CD4-positive, alpha-beta memory T cell (primary cell): Measurements from ENCODE around the gene VTI1A. TPM values are rescaled to one million over a fixed set of nuclear protein-coding genes. Genes with fewer than 3 reads are reported as not detected.
A peak's percentile ranks its signal among the peaks of the same experiment; 100 is the strongest.

Source experiments
- CTCF ChIA-PET: fragments of 350-600 bp; sonication (Branson Sonifier 250); formaldehyde crosslinking; loops from one replicate; lab custom pipeline; 2021; ENCODE audit warnings: inconsistent platforms; ENCODE audit not compliant: partially characterized antibody; lab: Charles Lee
- POLR2A ChIA-PET: fragments of 350-600 bp; sonication (Branson Sonifier 250); formaldehyde crosslinking; loops from one replicate; lab custom pipeline; 2021; ENCODE audit not compliant: partially characterized antibody; lab: Charles Lee
- DNase-seq, 5 donors: peaks; one replicate each; pipeline versions ENCODE4 v3.0.0 to v3.0.0-alpha.2; 2020 to 2022; ENCODE audit warnings: mixed read lengths in 1 of 5
- H3K27ac ChIP-seq: one replicate; pipeline ENCODE4 v1.7.0; 2013; ENCODE audit warnings: low read depth, low read length
- H3K27me3 ChIP-seq: 2 replicates; pipeline ENCODE4 v1.7.0; 2013; ENCODE audit warnings: mild to moderate bottlenecking, low read length, moderate library complexity; ENCODE audit not compliant: insufficient read depth
- H3K36me3 ChIP-seq: 2 replicates; pipeline ENCODE4 v1.7.0; 2013; ENCODE audit warnings: mild to moderate bottlenecking, low read length, moderate library complexity; ENCODE audit not compliant: insufficient read depth
- H3K4me1 ChIP-seq: 2 replicates; pipeline ENCODE4 v1.7.0; 2013; ENCODE audit warnings: mild to moderate bottlenecking, low read length, moderate library complexity; ENCODE audit not compliant: insufficient read depth
- H3K4me3 ChIP-seq, 2 donors: one replicate each; pipeline ENCODE4 v1.7.0; 2013; ENCODE audit warnings: low read length in 2 of 2, mild to moderate bottlenecking in 1 of 2
- H3K9me3 ChIP-seq, 2 donors: one replicate each; pipeline ENCODE4 v1.7.0; 2013; ENCODE audit warnings: low read length in 2 of 2, control low read depth in 1 of 2; ENCODE audit not compliant: control insufficient read depth in 1 of 2
- H3K27ac Mint-ChIP-seq, 7 donors: one replicate each; pipeline ENCODE4 v1.8.0; 2020 to 2021; ENCODE audit warnings: mixed read lengths in 7 of 7, mild to moderate bottlenecking in 6 of 7, inconsistent platforms in 3 of 7, moderate library complexity in 3 of 7
- H3K27me3 Mint-ChIP-seq, 2 donors: one replicate each; pipeline ENCODE4 v1.8.0; 2020 to 2021; ENCODE audit warnings: mixed read lengths in 2 of 2
- H3K36me3 Mint-ChIP-seq, 2 donors: one replicate each; pipeline ENCODE4 v1.8.0; 2020 to 2021; ENCODE audit warnings: mixed read lengths in 2 of 2, inconsistent platforms in 1 of 2, mild to moderate bottlenecking in 1 of 2
- H3K4me1 Mint-ChIP-seq, 4 donors: one replicate each; pipeline ENCODE4 v1.8.0; 2020 to 2021; ENCODE audit warnings: mixed read lengths in 4 of 4, mild to moderate bottlenecking in 1 of 4
- H3K4me3 Mint-ChIP-seq, 8 donors: one replicate each; pipeline ENCODE4 v1.8.0; 2020 to 2021; ENCODE audit warnings: mixed read lengths in 8 of 8, mild to moderate bottlenecking in 7 of 8, moderate library complexity in 6 of 8, inconsistent platforms in 3 of 8
- H3K9me3 Mint-ChIP-seq, 8 donors: one replicate each; pipeline ENCODE4 v1.8.0; 2020 to 2021; ENCODE audit warnings: mixed read lengths in 8 of 8, mild to moderate bottlenecking in 5 of 8, inconsistent platforms in 3 of 8, moderate library complexity in 1 of 8
- intact Hi-C: fragments of 100-400 bp; cut with micrococcal nuclease; formaldehyde crosslinking; loops from one replicate; pipeline ENCODE4 v1.15.1; 2023
- polyA plus RNA-seq, 2 donors: library from polyadenylated mRNA; unstranded; fragments of 300-500 nt; fragmentation: Illumina TruSeq; gene quantifications; one replicate each; pipeline ENCODE4 v1.2.3, GENCODE V29; 2021
- total RNA-seq, 2 experiments: library from RNA; stranded (reverse); gene quantifications; one replicate each; pipeline ENCODE4 v1.2.3, GENCODE V29; 2021

The VTI1A gene
- total and polyA plus RNA-seq, 4 experiments from 2014 or later: 24.4 to 48.5 (median 40.0) TPM

DNA sequence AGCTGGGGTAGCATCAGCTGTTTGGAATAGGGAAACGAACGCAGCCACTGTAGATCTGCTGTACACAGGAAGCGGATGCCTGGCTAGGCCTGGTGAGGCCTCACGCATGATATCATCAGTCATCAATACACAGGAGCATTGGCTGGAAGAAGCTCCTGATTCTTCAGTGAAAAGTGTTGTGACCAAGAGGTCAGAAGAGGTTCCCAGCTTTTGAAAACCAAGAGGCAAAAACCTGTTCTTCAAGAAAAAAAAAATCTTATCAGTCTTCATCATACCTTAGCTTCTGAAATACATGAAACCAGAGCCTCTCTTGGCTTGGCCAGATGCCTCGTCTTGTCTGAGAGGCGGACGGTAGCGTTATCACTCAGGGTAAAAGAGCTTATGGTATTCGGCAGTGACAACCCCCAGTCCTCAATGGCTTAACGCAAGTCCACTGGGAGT lies 363.7 kb downstream of the VTI1A start:
- Mint-ChIP-seq H3K4me3 (no peak overlapping the region), H3K27me3 (no peaks in the 10 kb centered on the region), H3K27ac (no peak overlapping the region), H3K4me1 (peaks cover 0 to 3% (median 0%) of the 10 kb centered on the region in 4 donors), H3K36me3 (peaks cover 25 to 41% of the 10 kb centered on the region in 2 donors), H3K9me3 (no peaks in the 10 kb centered on the region)
- Histone ChIP-seq H3K27me3 (no peaks in the 10 kb centered on the region), H3K36me3 (no peaks in the 10 kb centered on the region), H3K4me3 (no peak overlapping the region), H3K27ac (no peak overlapping the region), H3K4me1 (no peaks in the 10 kb centered on the region), H3K9me3 (no peaks in the 10 kb centered on the region)
- CTCF ChIA-PET: no interaction called here
- intact Hi-C loops: no loop called here
- POLR2A ChIA-PET: no interaction called here
- DNase-seq: no peak

- POLR2A ChIA-PET: no interaction called here
- CTCF ChIA-PET: no interaction called here
- Mint-ChIP-seq H3K9me3 (no peaks in the 10 kb centered on the region), H3K27ac (peak overlapping the region in 2 of 7 donors; percentile 43 to 88), H3K4me1 (peaks cover 0 to 3% (median under 1%) of the 10 kb centered on the region in 4 donors), H3K4me3 (no peak overlapping the region), H3K36me3 (peaks cover 37 to 52% of the 10 kb centered on the region in 2 donors), H3K27me3 (no peaks in the 10 kb centered on the region)
- Histone ChIP-seq H3K4me1 (no peaks in the 10 kb centered on the region), H3K36me3 (no peaks in the 10 kb centered on the region), H3K4me3 (no peak overlapping the region), H3K27me3 (no peaks in the 10 kb centered on the region), H3K27ac (no peak overlapping the region), H3K9me3 (no peaks in the 10 kb centered on the region)
- DNase-seq: no peak
- intact Hi-C loops: no loop called here
Measured at GRCh38 chr10:112811741-112812551, 364.9 kb downstream of the VTI1A start.

GRCh38 chr10:112812586-112812985 lies 365.6 kb downstream of the VTI1A start:
- POLR2A ChIA-PET: no interaction called here
- H3K9me3 Mint-ChIP-seq: no peaks in the 10 kb centered on the region
- Histone ChIP-seq H3K9me3 (no peaks in the 10 kb centered on the region), H3K27me3 (no peaks in the 10 kb centered on the region), H3K4me3 (no peak overlapping the region), H3K4me1 (no peaks in the 10 kb centered on the region), H3K27ac (no peak overlapping the region), H3K36me3 (no peaks in the 10 kb centered on the region)
- no peaks in the 10 kb centered on the region for H3K27me3 Mint-ChIP-seq
- H3K4me1 Mint-ChIP-seq: peaks cover 0 to 3% (median under 1%) of the 10 kb centered on the region in 4 donors
- DNase-seq: no peak
- intact Hi-C loops: no loop called here
- no peak overlapping the region for H3K4me3 Mint-ChIP-seq
- CTCF ChIA-PET: no interaction called here
- peak overlapping the region in 2 of 7 donors; percentile 43 to 88 for H3K27ac Mint-ChIP-seq
- H3K36me3 Mint-ChIP-seq: peaks cover 43 to 54% of the 10 kb centered on the region in 2 donors

DNA sequence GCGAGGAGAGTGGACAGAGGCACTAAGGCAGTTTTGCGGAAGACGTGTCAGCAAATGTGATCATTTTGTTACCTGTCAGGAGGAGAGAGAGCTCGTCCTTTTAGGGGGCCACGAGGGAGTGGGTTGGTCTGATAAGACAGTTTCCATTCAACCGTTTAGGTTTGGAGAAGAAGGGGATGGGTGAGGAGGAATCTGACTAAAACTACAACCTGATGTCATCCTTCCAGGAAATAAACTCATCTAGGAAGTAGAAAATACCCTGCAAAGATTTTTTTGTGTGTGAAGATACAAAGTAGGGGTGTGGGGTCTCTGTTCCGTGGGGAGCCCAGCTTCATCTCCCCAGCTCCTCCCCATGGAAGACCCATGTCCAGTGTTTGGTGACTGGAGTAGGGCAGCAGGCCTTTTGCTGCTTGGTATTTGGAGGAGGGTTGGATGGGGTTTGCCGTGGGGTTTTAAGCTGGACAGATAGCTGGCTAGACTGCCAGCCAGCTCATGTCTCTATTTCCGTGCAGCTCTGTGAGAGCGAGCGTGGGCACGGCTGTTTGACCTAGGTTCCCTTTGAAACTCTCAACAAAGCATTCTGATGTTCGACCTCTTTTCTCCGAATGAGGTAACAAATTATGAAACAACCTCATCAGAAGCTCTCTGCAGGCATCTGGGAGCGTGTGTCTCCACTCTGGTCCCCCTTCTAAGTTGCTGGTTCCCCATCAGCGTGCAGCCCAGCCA lies 367.0 kb downstream of the VTI1A start:
- no peak overlapping the region for H3K4me3 Mint-ChIP-seq
- intact Hi-C loops: no loop called here
- Histone ChIP-seq H3K36me3 (no peaks in the 10 kb centered on the region), H3K27me3 (no peaks in the 10 kb centered on the region), H3K9me3 (no peaks in the 10 kb centered on the region), H3K27ac (no peak overlapping the region), H3K4me1 (no peaks in the 10 kb centered on the region), H3K4me3 (no peak overlapping the region)
- POLR2A ChIA-PET: no interaction called here
- CTCF ChIA-PET: no interaction called here
- H3K4me1 Mint-ChIP-seq: peaks cover 0 to 3% (median under 1%) of the 10 kb centered on the region in 4 donors
- no peak overlapping the region for H3K27ac Mint-ChIP-seq
- no peaks in the 10 kb centered on the region for H3K27me3 Mint-ChIP-seq
- no peaks in the 10 kb centered on the region for H3K9me3 Mint-ChIP-seq
- DNase-seq: no peak
- peaks cover 44 to 58% of the 10 kb centered on the region in 2 donors for H3K36me3 Mint-ChIP-seq

DNA sequence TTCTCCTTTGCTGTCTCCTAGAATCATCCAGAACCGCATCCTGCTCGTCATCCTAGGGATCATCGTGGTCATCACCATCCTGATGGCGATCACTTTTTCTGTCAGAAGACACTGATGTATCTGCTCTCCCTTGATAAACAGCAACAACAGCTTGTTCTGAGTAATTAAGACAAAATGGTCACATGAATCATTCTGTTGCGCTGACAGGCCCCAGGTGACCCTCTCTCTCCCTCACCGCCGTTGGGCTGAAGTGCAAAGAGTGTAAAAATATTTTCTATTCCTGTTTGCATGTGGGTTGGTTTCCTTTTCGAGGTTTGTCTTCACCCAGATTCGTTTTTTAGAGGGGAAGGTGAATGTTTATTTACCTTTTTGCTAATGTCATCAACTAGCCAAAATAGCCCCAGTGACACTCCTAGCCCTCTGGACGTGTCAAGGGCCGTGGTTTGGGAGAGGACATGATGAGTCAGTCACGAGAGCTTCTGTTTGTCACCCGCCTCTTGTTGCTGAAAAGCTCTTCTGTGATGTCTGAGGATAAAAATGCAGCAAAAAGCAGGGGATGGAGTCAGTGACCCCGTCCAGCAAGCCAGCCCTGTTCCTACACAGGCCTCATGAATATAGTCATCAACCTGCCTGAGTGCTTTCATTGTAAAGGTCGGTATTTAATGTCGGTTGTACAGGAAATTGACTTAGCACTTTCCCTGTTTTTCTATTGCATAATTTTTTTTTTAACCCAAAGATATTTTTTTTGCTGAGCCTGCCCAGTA lies 368.4 kb downstream of the VTI1A start:
- Histone ChIP-seq H3K4me1 (no peaks in the 10 kb centered on the region), H3K36me3 (no peaks in the 10 kb centered on the region), H3K9me3 (no peaks in the 10 kb centered on the region), H3K4me3 (no peak overlapping the region), H3K27ac (no peak overlapping the region), H3K27me3 (no peaks in the 10 kb centered on the region)
- no peak for DNase-seq
- Mint-ChIP-seq H3K4me3 (no peak overlapping the region), H3K4me1 (peaks cover 0 to 4% (median under 1%) of the 10 kb centered on the region in 4 donors), H3K9me3 (no peaks in the 10 kb centered on the region), H3K36me3 (peaks cover 47 to 64% of the 10 kb centered on the region in 2 donors), H3K27ac (no peak overlapping the region), H3K27me3 (no peaks in the 10 kb centered on the region)
- intact Hi-C loops: no loop called here
- POLR2A ChIA-PET: no interaction called here
- CTCF ChIA-PET: interaction anchor here (0.6 kb wide), 1 partner anchor 121 kb away, joined by 3 read pairs; no protein-coding TSS in a partner anchor

GRCh38 chr10:112816033-112816430 lies 369.0 kb downstream of the VTI1A start:
- H3K4me3 ChIP-seq: no peak overlapping the region
- no peak overlapping the region for H3K27ac ChIP-seq
- Mint-ChIP-seq H3K9me3 (no peaks in the 10 kb centered on the region), H3K36me3 (peaks cover 44 to 66% of the 10 kb centered on the region in 2 donors), H3K27ac (no peak overlapping the region), H3K4me1 (peaks cover 0 to 6% (median under 1%) of the 10 kb centered on the region in 4 donors), H3K27me3 (no peaks in the 10 kb centered on the region), H3K4me3 (no peak overlapping the region)
- intact Hi-C loops: no loop called here
- no peaks in the 10 kb centered on the region for H3K4me1 ChIP-seq
- no peak for DNase-seq
- H3K9me3 ChIP-seq: no peaks in the 10 kb centered on the region
- no peaks in the 10 kb centered on the region for H3K36me3 ChIP-seq
- ChIA-PET CTCF (no interaction called here), POLR2A (no interaction called here)
- H3K27me3 ChIP-seq: no peaks in the 10 kb centered on the region

GRCh38 chr10:112816891-112817290 lies 369.9 kb downstream of the VTI1A start:
- no peaks in the 10 kb centered on the region for H3K36me3 ChIP-seq
- ChIA-PET POLR2A (no interaction called here), CTCF (no interaction called here)
- H3K4me1 Mint-ChIP-seq: peaks cover 0 to 6% (median under 1%) of the 10 kb centered on the region in 4 donors
- no peak overlapping the region for H3K4me3 Mint-ChIP-seq
- no peaks in the 10 kb centered on the region for H3K27me3 Mint-ChIP-seq
- no peaks in the 10 kb centered on the region for H3K9me3 Mint-ChIP-seq
- no peak for DNase-seq
- no peak overlapping the region for H3K27ac Mint-ChIP-seq
- H3K36me3 Mint-ChIP-seq: peaks cover 44 to 71% of the 10 kb centered on the region in 2 donors
- no peaks in the 10 kb centered on the region for H3K9me3 ChIP-seq
- H3K27ac ChIP-seq: no peak overlapping the region
- H3K27me3 ChIP-seq: no peaks in the 10 kb centered on the region
- H3K4me1 ChIP-seq: no peaks in the 10 kb centered on the region
- intact Hi-C loops: no loop called here
- H3K4me3 ChIP-seq: no peak overlapping the region
